Right atrium auricular region (tissue), 2 donors: ENCODE data around the gene IFNLR1. TPM values are rescaled to one million over a fixed set of nuclear protein-coding genes. Genes with fewer than 3 reads are reported as not detected.
A peak's percentile ranks its signal among the peaks of the same experiment; 100 is the strongest.

Experiments used
- DNase-seq: peaks from one replicate; pipeline ENCODE4 v3.0.0-alpha.2; 2019; ENCODE audit warnings: low spot score
- H3K27ac ChIP-seq, 2 donors: fragments of 200-600 bp; sonication (generic); 1 replicate in 1 of 2; 2 replicates in 1 of 2; pipeline ENCODE4 v1.5.1; 2016 to 2019
- H3K27me3 ChIP-seq, 2 donors: fragments of 200-600 bp; sonication (generic); one replicate each; pipeline versions ENCODE4 v1.5.1 to v1.6.0; 2017 to 2019
- H3K36me3 ChIP-seq: fragments of 200-600 bp; sonication (generic); one replicate; pipeline ENCODE4 v1.5.1; 2016
- H3K4me1 ChIP-seq, 2 donors: fragments of 200-600 bp; sonication (generic); one replicate each; pipeline versions ENCODE4 v1.5.1 to v1.6.0; 2017 to 2019
- H3K4me3 ChIP-seq, 2 donors: fragments of 200-600 bp; sonication (generic); 1 replicate in 1 of 2; 2 replicates in 1 of 2; pipeline ENCODE4 v1.5.1; 2017 to 2019; ENCODE audit warnings: mild to moderate bottlenecking in 1 of 2, moderate library complexity in 1 of 2
- H3K9me3 ChIP-seq, 2 donors: fragments of 200-600 bp; sonication (generic); one replicate each; pipeline ENCODE4 v1.5.1; 2019
- total RNA-seq, 2 donors: library from RNA; depleted of rRNA; stranded (reverse); fragments of >200 nt; gene quantifications; one replicate each; pipeline ENCODE4 v1.1.0, GENCODE V29; 2016
- TF ChIP-seq, protein P1 (sequence below), 2 donors: fragments of 200-600 bp; sonication (generic); IDR thresholded peaks; one replicate each; pipeline ENCODE4 v1.5.1; 2019; ENCODE audit warnings: antibody characterized with exemption in 2 of 2

The IFNLR1 gene
- total RNA-seq, 2 donors from 2014 or later = 3.7 to 6.2 TPM

DNA sequence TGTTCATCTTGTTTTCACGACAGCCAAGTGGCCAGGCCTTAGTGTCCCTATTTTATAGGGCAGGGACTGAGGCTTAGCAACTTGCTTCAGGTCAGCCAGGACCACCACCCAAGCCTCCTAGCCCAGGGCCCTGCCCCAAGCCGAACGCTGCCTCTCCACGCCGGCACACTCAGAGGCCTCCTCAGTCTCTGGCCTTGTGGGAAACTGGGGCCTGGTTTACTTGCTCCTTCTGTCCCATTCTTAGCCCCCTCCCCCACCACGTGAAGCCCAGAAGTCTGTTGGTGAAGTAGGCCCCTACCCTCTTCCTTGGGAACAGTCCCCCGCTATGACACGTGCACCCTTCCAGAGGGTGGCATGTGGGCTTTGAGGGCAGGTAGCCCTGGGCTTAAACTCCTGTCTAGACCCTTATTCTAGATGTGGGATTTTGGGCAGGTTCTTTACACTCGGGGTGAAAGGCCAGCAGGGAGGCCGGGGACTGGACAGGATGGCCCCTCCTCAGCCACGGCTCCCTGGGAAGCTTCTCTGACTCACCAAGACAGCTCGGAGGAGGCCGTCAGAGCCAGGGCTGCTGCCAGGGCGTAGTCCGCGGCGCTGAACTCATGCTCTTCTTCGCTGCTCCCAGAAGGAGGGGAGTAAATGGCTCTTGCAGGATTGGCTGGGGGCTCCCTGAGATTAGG lies 79.5 kb downstream of the IFNLR1 start:
- no peak for DNase-seq
- Histone ChIP-seq H3K4me3 (no peak overlapping the region), H3K27ac (peak overlapping the region; percentile 88 to 91), H3K36me3 (peaks cover 43% of the 10 kb centered on the region), H3K4me1 (peaks cover 0 to 52% of the 10 kb centered on the region in 2 donors), H3K9me3 (no peaks in the 10 kb centered on the region), H3K27me3 (no peaks in the 10 kb centered on the region)
- TF ChIP-seq, protein P1, sequence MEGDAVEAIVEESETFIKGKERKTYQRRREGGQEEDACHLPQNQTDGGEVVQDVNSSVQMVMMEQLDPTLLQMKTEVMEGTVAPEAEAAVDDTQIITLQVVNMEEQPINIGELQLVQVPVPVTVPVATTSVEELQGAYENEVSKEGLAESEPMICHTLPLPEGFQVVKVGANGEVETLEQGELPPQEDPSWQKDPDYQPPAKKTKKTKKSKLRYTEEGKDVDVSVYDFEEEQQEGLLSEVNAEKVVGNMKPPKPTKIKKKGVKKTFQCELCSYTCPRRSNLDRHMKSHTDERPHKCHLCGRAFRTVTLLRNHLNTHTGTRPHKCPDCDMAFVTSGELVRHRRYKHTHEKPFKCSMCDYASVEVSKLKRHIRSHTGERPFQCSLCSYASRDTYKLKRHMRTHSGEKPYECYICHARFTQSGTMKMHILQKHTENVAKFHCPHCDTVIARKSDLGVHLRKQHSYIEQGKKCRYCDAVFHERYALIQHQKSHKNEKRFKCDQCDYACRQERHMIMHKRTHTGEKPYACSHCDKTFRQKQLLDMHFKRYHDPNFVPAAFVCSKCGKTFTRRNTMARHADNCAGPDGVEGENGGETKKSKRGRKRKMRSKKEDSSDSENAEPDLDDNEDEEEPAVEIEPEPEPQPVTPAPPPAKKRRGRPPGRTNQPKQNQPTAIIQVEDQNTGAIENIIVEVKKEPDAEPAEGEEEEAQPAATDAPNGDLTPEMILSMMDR (IDR thresholded peaks at IDR 0.05) = no peak

DNA sequence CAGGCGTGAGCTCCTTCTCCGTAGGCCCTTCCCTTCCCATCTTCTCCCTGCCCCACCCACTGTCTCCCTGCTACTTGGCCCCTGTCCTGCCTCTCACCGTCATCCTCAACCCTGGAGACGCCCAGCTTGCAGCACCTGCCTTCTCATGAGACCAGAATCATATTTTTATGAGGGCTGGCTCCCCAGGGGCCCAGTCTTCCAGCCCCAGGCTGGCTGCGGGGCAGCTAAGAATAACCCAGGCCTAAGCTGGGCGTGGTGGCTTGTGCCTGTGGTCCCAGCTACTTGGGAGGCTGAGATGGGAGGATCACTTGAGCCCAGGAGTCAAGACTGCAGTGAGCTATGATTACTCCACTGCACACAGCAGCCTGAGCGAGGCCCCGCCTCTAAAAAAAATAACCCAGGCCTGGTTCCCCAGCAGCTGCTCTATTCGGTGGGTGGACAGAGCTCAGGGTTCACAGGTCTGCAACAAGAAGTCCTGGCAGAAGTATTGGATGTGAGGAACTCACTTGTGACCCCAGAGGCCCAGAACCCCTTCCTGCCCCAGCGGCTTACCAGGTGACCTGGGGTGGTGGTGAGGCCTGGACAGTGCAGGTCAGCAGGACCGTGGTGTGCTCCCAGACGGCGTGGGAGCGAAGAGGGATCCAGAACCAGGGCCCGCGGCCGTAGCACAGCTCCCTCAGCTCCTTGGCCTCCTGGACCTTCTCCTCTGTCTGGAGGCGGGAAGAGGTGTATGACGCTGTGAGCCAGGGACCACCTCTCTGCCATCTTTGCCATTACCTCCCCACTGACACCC lies 81.5 kb downstream of the IFNLR1 start:
- Histone ChIP-seq H3K27ac (peak overlapping the region; percentile 5 to 82), H3K4me1 (peaks cover 0 to 47% of the 10 kb centered on the region in 2 donors), H3K4me3 (no peak overlapping the region), H3K27me3 (no peaks in the 10 kb centered on the region), H3K36me3 (peaks cover 43% of the 10 kb centered on the region), H3K9me3 (no peaks in the 10 kb centered on the region)
- TF ChIP-seq, protein P1 (IDR thresholded peaks at IDR 0.05) = no peak
- no peak for DNase-seq

DNA sequence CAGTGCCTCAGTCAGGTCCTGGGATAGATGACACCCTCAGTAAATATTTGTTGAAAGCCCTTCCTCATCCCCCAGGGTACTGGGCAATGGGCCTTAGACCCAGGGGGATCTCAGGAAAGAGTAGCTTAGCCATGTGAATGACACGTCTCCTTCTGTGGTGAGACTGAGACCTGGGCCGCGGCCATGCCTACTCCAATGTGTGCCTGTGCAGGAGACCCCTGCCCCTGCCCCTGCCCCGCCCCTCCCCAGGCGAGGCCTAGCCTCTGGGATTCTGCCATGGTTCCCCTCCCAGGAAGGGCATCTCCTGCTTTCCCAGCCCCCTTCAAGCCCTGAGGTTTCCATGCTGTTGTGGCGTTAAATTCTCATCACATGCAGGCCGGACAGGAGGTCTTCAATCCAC lies 82.2 kb downstream of the IFNLR1 start:
- no peak for DNase-seq
- peaks cover 0 to 51% of the 10 kb centered on the region in 2 donors for H3K4me1 ChIP-seq
- H3K36me3 ChIP-seq = peaks cover 43% of the 10 kb centered on the region
- H3K27me3 ChIP-seq = no peaks in the 10 kb centered on the region
- H3K27ac ChIP-seq = peak overlapping the region in 1 of 2 donors; percentile 82
- H3K9me3 ChIP-seq = no peaks in the 10 kb centered on the region
- no peak overlapping the region for H3K4me3 ChIP-seq
- TF ChIP-seq, protein P1 (IDR thresholded peaks at IDR 0.05) = no peak

Other genes starting within 250 kb of the IFNLR1 start
- 100 to 1,000 TPM in 1 of 2 donors, 10 to 100 TPM in 1; 92.3 to 105 TPM for gene PNRC2, start 227.5 kb downstream of the IFNLR1 start, total RNA-seq
- 10 to 100 TPM; 38.6 to 43.1 TPM for gene SRSF10, start 207.0 kb downstream of the IFNLR1 start, total RNA-seq
- gene MYOM3, start 75.2 kb downstream of the IFNLR1 start, total RNA-seq = 100 to 1,000 TPM in 1 of 2 donors, 10 to 100 TPM in 1; 98.7 to 241 TPM
- under 1 TPM; 0.15 to 0.24 TPM for gene IL22RA1, start 44.1 kb downstream of the IFNLR1 start, total RNA-seq
- under 1 TPM in 1 of 2 donors, not detected in 1; 0.24 TPM for gene GRHL3, start 132.1 kb upstream of the IFNLR1 start, total RNA-seq
- gene STPG1, start 226.5 kb upstream of the IFNLR1 start, total RNA-seq = 1 to 10 TPM; 2.0 to 3.6 TPM
- 10 to 100 TPM; 34.8 to 43.3 TPM for gene NIPAL3, start 228.5 kb upstream of the IFNLR1 start, total RNA-seq